Stimulated activated CD4-positive, alpha-beta T cell treated with anti-CD3 and anti-CD28 coated beads, Interleukin-1b, Interleukin-23, amount 100 ng/mL, for 4 hours (primary cell): Measurements from ENCODE around the gene ZSWIM5.

Experiments
- DNase-seq, 2 donors: peaks; one replicate each; pipeline ENCODE4 v3.0.0-alpha.2; 2020; ENCODE audit warnings: low read depth in 2 of 2

ZSWIM5 gene

GRCh38 chr1:45032837-45033236, 173.6 kb downstream of the ZSWIM5 start:
- no peak for DNase-seq

- DNase-seq, result no peak
Measured at GRCh38 chr1:45026446-45026845, 180.0 kb downstream of the ZSWIM5 start.

DNA sequence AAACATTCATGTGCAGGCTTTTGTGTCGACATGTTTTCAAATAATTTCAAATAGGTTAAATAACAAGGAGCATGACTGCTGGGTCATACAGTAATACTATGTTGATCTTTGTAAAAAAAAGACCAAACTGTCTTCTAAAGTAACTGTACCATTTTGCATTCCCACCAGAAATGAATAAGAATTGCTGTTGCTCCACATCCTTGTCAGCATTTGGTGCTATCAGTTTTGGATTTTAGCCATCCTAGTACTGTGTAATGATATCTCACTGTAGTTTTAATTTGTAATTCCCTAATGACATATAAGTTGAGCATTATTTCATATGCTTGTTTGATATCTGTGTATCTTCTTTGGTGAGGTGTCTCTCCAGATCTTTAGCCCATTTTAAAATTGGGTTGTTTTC, 182.7 kb downstream of the ZSWIM5 start:
- no peak for DNase-seq

GRCh38 chr1:45018599-45019230, 187.7 kb downstream of the ZSWIM5 start:
- DNase-seq, result peak; percentile 50 to 53

DNA sequence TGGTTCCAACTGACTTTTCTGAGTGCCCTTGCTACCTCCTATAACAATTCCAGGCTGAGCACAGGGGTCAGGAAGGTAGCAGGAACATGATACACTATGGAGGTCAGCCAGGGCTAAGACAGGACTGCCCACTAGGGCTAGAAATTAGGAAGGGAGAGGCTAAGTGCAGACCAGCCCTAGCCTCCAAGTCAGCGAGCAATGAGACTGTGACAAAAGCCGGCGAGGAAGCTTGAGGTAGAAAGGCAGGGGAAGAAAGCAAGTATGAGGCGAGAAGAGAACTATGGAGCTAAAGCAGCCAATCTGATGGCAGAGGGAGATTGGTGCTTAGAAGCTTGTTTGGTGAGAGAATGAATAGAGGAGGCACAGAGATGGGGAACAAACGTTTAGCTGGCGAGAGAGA, 189.6 kb downstream of the ZSWIM5 start:
- DNase-seq, result no peak

DNA sequence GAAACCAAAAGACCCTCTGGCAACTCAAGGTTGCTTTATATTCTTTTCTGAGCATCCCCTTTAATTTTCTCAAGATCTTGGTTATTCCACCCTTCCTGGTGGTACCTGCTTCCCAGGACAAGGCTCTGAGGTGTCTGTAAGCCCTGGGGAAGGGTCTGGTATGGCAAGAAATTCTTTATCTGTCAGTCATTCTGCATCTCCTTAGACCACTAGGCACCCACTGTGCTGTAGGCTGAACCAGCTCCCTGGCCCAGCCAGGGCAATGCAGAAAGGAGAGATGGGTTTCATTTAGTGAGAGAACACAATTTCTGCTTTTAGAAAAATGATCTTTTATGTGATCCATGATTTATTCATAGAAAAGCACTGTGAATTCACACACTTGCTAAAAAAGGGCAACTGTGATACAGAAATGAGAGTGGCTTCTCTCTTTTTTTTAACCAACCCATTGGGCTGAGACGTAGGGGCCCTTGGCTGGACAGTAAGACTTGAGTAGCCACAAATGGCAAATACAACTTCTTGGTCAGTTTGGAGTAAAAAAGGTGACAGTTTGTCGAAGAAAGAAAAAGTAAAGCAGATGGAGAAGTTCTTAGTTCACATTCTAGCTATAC, 190.2 kb downstream of the ZSWIM5 start:
- no peak for DNase-seq

GRCh38 chr1:45015683-45016082, 190.7 kb downstream of the ZSWIM5 start:
- no peak for DNase-seq

GRCh38 chr1:45014321-45015028, 191.9 kb downstream of the ZSWIM5 start:
- peak; percentile 56 to 77 for DNase-seq

- no peak for DNase-seq
Measured at GRCh38 chr1:45013551-45014209, 192.7 kb downstream of the ZSWIM5 start.

GRCh38 chr1:45012639-45013278, 193.6 kb downstream of the ZSWIM5 start:
- no peak for DNase-seq

GRCh38 chr1:45011837-45012638, 194.4 kb downstream of the ZSWIM5 start, which contains the start of gene UROD:
TSS of gene UROD (plus strand) at chr1:45012254. CDS start at chr1:45012266, 12 bp downstream.
- DNase-seq, result peak; percentile 73 to 82

DNA sequence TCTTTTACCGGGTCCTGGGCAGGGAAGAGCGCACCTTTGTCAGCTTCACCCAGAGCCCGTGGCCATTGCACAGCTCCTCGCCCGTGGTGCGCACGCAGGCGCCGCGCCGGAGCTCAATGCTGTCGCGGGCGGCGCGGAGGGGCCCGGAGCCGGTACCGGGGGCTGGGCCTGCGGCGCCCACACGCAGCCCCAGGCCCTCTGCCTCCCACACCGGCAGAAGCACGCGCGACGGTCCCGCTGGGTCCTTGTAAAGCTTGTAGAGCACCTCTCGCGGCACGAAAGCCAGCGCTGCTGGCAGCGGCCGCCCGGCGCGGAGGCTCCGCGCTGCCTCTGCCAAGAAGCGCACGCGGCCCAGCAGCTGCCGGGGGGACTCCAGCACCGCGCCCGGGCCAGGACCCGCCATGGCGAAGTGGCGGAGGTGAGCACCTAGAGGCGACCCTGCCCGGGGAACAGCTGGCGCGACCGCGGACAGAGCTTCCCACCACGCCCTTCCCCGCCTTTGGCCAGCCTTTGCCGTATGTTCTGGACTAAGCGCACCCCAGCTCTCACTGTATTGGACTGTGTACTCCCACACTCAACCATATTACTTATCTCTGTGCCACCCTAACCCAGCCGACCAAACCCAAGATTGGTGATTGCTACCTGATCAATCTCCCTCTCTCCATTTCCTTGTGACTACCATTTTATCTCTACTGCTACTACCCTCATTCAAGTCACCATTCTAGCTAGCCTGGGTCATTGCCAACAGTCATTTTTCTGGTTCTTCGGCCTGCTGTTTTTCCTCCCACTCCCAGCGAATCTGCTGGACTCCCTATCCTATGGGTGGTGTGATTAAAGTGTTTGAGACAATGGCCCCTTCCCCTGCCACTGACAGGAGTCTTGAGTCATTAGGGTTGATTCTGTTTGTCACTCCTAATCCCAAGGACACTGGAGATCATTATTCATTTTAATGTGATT, 195.3 kb downstream of the ZSWIM5 start, which contains the start of gene HECTD3:
TSS of gene HECTD3 (minus strand) at position 470 of the 957 bp plus-strand sequence. CDS start at position 403, 67 bp downstream.
- peak; percentile 47 to 55 for DNase-seq

DNA sequence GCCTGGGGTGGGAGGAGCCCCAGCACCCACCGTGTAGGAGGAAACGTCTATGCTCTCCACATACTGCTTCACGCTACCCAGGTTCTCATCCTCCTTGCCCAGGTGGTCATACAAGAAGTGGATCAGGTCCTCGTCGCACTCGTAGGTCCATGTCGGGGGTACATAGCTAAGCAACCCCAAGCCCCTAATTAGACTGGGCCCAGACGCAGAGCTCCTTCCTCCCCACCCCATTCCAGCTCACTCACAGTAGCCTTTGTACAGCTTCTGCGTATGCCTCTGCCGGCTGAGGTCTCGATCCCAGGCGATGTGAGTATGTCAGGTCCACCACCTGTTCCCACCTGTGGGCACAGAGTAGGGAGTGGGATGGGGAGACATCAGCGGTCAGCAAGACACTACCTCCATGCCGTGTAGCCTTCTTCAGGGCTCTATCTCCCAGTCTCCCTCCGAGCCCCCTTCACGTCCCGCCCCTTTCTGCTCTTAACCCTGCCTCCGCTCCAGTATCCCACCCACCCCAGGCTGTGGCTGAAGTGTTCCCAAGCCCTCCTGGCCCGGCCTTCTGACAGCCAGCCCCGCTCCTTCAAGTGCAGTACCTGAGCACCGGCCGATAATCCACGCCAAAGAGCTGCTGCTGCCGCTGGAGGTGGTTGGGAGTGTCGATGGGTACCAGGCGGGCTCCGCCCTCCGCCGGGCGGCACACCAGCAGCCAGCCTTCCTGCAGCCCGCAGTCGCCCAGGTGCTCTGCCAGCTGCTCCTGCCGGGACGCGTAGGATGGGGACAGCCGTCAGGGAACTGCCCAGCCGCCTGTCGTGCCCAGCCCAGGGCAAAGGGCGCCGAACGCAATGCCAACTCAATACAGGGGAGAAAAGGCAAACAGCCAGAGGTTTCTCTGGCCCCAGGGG, 196.2 kb downstream of the ZSWIM5 start:
- DNase-seq, result no peak

- DNase-seq, result no peak
Measured at GRCh38 chr1:45009296-45009865, 197.0 kb downstream of the ZSWIM5 start.

DNA sequence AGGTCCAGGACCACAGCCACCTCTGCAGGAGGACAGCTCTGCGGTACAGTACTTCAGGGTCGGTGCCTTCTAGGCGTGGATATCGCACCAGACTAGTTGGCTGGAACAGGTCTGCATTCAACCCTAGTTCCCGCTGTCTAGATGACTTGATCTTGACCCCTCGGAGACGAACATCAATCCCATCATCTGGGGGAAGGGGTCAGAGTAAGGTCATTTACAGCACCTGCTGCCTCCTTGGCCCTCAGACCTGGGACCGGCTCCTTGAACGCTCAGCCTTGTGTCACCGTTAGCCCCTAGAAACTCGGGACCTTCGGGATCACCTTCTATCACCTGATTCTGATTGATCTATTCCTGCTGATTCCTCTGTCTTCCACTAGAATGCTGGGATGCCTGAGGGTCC, 197.9 kb downstream of the ZSWIM5 start:
- DNase-seq, result no peak

DNA sequence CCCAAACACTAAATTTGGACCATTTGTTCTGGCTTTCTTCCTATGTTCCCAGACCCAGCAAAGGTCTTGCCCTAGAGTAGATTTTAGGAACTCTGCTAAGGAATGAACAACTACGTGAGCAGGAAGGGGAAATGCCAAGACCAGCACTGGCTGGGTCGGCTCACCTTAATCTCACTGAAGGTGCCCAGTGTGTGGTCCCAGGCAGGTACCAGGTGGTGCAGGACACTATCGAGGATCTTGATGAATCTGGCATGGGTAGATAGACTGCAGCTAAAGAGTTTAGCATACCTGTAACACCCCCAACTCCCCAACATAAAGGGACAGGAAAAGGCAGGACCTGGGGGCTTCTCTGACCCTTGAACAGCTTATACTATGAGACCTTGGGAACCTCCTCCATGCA, 198.3 kb downstream of the ZSWIM5 start:
- DNase-seq, result no peak

GRCh38 chr1:45007311-45007710, 199.1 kb downstream of the ZSWIM5 start:
- DNase-seq, result no peak

GRCh38 chr1:45005761-45006160, 200.6 kb downstream of the ZSWIM5 start:
- DNase-seq, result no peak
